PFSK-1 (cell line): ENCODE results near the gene GAL3ST2.

Experiments
- FOXP2 ChIP-seq: optimal IDR thresholded peaks from 2 replicates; pipeline ENCODE3; 2011; ENCODE audit warnings: borderline replicate concordance, control low read depth, inconsistent platforms; ENCODE audit not compliant: insufficient read depth; ENCODE audit errors: extremely low read length, extremely low read depth
- POLR2AphosphoS5 ChIP-seq: IDR thresholded peaks from 2 replicates; pipeline ENCODE4 v1.6.1; 2012; ENCODE audit warnings: low read depth, mild to moderate bottlenecking, control low read depth, low read length, moderate library complexity
- REST ChIP-seq, 2 experiments: IDR thresholded peaks; 2 replicates each; pipeline versions ENCODE4 v1.6.1 to v1.8.0; 2011 to 2012; ENCODE audit warnings: low read depth in 2 of 2, low read length in 2 of 2, control low read depth in 1 of 2, inconsistent platforms in 1 of 2, mild to moderate bottlenecking in 1 of 2, moderate library complexity in 1 of 2; ENCODE audit not compliant: insufficient read depth in 1 of 2
- SIN3A ChIP-seq: IDR thresholded peaks from 2 replicates; pipeline ENCODE4 v1.6.1; 2012; ENCODE audit warnings: mild to moderate bottlenecking, low read length, moderate library complexity, borderline replicate concordance; ENCODE audit not compliant: insufficient read depth
- TAF1 ChIP-seq: IDR thresholded peaks from 2 replicates; pipeline ENCODE4 v1.6.1; 2012; ENCODE audit warnings: low read length, control low read depth, borderline replicate concordance; ENCODE audit not compliant: insufficient read depth

Gene GAL3ST2

GRCh38 chr2:241846406-241846805, 69.8 kb downstream of the GAL3ST2 start:
- TF ChIP-seq SIN3A (no peak), FOXP2 (no peak), TAF1 (no peak), REST (IDR thresholded peaks at IDR 0.05; ENCODE audit: insufficient read depth in 1 of 2, low read depth in 2 of 2, low read length in 2 of 2) (no peak), POLR2AphosphoS5 (no peak)

GRCh38 chr2:241848761-241849615, 72.4 kb downstream of the GAL3ST2 start:
- TF ChIP-seq SIN3A: no peak

- TF ChIP-seq TAF1 (no peak), SIN3A (no peak), REST (IDR thresholded peaks at IDR 0.05; ENCODE audit: insufficient read depth in 1 of 2, low read depth in 2 of 2, low read length in 2 of 2) (no peak), FOXP2 (no peak), POLR2AphosphoS5 (no peak)
Observed at GRCh38 chr2:241849616-241850543, 73.3 kb downstream of the GAL3ST2 start.

GRCh38 chr2:241850544-241851324, 74.1 kb downstream of the GAL3ST2 start:
- TF ChIP-seq POLR2AphosphoS5 (no peak), FOXP2 (no peak), TAF1 (no peak), SIN3A (no peak), REST (IDR thresholded peaks at IDR 0.05; ENCODE audit: insufficient read depth in 1 of 2, low read depth in 2 of 2, low read length in 2 of 2) (no peak)
